NCI-H524 (cell line): ENCODE results near the gene PON3.
A peak's percentile ranks its signal among the peaks of the same experiment; 100 is the strongest.

Source experiments
- DNase-seq, 2 experiments: peaks; one replicate each; lab custom pipeline; 2025; lab: John Stamatoyannopoulos, UW

Gene PON3

DNA sequence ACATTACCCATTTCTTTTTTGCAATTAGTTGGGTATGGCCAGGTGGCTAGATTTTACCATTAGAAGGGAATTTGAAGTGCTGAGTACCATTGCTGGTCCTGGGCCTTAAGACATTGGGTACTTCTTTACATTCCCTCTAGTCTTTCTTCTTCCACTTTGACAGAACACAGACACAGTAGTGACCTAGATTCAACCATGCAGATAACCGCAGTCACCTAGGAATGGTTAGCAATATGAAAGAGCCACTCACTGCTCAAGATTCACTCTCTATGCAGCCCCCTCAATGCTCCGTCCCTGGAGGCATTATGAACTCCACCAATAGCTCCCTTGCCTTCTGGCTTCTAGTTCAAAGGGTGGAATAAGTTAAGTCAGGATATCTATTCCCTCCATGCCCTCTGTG lies 55.7 kb downstream of the PON3 start:
- no peak for DNase-seq

DNA sequence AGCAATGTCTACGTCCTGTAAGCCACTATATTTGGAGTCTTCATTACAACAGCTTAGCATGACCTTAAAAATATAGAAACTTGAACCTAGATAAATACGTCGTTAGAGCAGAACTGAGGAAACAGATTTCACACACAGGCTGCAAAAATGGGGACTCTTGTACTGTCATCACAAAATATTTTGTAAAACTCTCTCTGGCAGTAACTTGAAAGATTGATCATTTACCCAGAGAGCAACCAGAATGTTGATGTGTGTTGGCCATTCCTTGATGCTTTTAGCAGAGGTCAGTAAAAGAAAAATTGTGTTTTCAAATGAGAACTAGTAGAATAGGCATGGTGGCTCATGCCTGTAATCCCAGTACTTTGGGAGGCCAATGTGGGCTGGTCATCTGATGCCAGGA lies 57.3 kb downstream of the PON3 start:
- DNase-seq = no peak

DNA sequence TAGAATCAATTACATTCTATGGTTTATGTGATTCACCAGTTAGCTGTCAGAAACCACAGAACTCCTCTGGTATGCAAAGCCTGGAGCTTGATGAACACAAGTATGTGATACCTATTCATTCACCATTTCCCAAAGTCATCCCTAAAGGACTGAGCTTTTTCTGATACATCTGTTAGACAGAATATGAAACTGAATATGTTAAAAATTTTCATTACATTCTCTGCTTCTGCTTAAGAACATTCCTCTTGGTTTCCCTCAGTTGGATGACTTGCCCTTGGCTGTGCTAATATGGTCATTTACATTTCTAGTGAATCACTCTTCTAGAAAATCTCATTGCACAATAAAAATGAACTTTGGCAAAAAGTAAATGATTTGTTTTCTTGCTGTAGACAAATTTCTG lies 61.1 kb downstream of the PON3 start:
- DNase-seq = no peak

DNA sequence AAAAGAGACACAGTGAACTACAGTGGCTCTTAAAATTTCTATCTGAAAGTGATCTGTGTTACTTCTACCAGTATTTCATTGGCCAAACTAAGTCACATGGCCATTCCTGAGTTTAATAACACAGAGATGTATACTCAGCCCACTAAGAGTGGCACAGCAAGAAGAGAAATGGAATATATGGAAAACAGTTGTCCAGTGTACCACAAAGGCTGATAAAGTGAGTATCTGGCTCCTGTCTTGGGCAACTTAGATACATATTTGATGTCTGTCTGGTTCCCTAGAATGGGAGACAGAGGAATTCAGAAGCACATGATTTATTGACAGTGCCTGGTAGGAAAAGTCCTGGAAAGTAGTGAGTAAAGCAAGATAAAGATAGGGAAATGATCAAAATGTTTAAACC lies 61.7 kb downstream of the PON3 start:
- no peak for DNase-seq

DNA sequence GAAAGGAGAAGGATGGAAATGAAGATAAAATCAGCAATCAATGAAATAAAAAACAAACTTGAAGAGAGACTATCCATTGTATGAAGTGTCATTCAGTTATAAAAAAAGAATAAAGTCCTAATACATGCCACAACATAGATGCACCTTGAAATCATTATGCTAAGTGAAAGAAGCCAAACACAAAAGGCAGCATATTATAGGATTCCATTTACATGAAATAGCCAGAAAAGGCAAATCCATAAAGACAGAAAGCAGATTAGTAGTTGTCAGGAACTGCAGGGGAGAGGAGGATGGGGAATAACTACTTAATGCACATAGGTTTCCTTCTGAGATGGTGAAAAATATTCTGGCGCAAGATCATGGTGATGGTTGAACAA lies 65.2 kb downstream of the PON3 start:
- DNase-seq = no peak

DNA sequence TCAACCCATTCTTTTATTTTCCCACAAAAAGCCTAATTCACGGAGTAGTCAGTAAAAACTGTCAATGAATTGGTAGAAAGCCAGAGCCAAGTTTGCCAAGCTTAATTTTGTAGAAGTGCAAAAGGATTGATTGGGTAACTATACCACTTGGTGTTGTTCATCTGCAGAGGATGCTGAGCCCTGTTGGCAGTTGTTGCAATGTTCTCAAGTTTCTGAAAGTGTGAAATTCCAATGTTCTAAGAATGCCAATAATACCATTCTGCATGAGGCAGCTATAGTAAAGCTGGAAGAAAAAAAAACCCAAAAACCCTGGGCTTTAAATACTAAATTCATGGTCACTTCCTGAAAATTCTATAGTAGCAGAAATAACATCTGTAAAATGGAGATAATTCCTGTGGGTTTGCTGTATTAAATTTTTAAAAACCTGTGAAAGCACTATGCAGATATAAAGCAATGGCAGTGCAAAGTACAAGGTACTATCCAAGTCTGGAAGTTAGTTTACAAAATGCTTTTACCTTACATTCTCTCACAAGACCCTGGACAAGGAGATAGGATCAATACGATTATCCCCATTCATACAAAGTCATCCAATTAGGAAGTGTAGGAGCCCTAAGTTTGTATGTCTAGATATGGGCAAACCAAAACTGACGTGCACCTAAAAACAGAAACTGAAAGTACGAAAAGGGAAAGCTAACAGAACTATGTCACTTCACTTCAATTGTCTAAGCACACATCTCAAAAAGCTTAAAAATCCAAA lies 65.8 kb downstream of the PON3 start:
- no peak for DNase-seq

DNA sequence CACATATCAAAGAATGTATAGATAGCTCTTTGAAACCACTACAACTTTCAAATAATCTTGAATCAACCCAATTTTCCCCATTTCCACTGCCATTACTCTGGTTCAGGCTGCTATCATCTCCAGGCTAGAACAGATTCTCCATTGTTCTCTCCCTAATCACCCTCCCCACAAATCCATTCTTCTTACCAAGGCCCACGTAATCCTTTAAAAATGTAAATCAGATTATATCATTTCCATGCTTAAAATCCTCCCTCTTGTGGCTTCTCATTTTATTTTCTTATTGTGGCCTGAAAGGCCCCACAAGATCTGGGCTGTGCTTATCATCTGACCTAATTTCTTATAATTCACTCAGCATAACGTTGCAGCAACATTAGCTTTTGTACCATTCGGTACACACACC lies 68.8 kb downstream of the PON3 start:
- DNase-seq = no peak

DNA sequence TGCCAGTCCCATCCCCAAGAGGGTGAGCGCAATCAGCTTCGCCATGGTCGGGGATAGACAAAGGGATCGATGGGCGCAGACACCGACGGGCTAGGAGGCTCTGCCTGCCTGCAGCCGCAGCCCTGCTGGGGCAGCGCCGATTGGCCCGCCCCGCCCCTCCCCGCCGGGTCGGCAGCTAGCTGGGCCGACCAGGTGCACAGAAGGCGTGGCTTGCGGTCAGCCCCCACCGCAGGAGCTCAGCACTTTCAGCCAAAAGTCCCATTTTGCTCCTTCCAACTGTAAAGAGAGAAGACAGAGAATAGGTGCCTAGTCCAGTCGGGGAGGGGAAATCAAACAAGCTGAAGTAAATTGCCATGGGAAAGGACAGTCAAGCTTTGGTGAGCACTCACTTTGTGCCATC lies 71.7 kb downstream of the PON3 start, which contains the start of gene PON1:
PON1 (minus strand) TSS at position 102 of the 400 bp plus-strand sequence; CDS start at position 45, 57 bp downstream.
- no peak for DNase-seq

DNA sequence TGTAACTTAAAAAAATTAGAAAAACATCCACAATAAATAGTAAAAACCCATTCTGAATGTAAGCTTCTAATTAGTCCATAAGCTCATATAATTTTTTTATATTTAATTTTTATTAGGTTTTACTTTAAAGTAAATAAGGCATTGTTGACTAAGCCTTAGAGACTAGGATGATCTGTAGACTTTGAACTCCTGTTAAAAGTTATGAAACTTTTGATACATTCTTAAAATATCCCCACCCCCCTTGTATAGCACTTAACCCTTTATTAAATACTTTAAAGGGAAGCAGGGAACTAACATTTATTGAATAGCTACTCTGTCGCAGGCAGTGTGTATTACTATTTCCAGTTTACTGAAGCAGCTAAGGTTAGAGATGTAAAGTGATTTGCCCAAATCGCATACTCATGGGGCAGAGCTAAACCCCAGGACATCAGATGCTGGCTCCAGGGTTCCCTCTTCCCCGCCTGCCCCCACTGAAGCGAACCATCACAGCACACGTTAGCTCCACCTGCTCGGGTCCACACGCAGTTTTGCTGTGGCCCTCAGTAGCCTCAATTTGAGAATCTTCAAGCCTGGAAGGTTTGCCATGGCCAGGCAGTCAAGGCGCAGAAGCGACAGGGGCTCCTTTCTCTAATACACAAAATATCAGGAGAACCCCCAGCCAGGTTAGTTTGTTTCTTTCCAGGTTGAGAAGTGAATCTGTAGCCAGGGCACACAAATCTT lies 72.6 kb downstream of the PON3 start:
- DNase-seq = no peak

DNA sequence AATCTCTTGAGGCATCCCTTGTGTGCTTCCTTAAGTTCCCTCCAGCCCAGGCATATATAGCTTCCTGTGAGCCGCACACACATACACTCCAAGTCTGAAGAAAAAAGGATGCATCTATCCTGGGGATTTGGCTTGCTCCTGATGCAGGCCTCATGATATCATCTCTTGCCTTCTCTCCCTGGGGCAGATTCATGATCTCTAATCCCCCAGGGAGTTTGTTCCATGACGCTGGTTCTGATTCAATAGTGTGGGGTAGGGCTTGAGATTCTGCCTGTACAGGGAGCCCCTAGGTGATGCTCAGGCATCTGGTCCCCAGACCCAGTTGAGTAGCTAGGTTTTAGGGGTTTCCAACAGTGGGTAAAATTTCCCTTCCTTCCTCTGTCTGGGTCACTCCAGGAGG lies 73.3 kb downstream of the PON3 start:
- no peak for DNase-seq

DNA sequence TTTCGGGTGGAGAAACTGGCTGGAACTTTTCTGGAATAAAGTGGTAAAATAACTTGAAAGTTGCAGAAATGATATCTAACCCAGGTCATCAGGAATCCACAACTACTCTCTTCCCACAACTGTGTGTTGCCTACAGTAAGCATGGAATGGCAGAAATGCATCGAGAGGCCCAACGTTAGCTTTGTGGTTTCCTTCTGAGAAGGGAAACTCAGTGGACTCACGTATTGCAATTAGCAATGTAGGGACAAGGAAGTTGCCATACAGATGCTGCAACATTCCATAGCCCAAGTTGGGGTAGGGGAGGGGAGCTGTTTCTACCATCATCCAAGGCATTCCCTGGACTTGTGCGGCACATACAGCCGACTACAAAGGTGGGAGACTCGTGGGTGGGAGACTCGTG lies 73.8 kb downstream of the PON3 start:
- no peak for DNase-seq

DNA sequence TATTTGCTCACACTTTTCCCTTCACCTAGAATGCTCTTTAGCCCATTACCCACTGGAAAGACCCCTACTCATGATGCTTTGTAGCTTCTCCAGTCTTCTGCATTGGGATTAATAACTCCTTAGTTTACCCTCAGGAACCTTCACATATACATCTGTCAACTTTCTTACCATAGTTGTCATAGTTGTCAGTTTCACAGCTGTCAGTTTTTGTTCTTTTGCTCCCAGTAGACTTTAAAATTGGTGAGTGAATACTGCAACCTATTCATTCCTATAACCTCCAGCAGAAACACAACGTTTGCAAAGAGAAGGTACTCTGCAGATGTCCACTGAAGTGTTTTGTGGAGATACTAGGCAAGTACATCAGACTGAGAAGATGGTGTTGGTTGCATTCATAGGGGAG lies 74.5 kb downstream of the PON3 start:
- no peak for DNase-seq

DNA sequence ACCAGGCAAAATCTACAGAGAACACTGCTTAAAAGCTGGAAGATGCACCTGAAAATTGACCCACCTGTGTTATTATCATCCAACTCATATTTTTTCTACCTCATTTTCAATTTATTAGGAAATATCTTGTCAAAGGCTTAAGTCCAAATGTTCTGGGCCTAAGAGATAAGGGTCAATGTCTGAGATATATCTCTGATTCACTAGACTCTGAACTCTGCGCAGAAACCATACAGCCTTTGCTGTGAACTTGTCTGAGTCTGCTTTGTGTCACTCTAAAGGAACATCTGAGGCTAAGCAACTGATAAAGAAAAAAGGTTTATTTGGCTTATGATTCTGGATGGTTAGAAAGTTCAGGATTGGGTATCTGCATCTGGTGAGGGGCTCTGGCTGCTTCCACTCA lies 75.5 kb downstream of the PON3 start:
- no peak for DNase-seq

DNA sequence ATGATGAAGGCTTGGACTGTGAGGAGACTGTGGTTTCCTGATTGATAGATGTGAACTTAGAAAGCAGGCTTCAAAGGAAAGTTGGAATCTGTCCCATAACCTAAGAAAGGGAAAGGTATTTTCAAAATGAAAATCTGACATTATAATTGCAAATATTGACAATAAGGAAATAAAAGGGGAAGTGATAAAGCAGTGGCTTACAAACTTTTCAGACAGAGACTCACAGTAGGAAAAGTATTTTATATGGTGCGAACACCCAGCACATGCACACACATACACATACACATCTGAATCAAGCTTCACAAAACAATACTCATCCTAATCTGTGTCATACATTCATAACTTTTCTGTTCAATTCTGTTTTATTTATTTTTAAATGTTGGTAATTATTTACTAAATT lies 76.6 kb downstream of the PON3 start:
- no peak for DNase-seq

DNA sequence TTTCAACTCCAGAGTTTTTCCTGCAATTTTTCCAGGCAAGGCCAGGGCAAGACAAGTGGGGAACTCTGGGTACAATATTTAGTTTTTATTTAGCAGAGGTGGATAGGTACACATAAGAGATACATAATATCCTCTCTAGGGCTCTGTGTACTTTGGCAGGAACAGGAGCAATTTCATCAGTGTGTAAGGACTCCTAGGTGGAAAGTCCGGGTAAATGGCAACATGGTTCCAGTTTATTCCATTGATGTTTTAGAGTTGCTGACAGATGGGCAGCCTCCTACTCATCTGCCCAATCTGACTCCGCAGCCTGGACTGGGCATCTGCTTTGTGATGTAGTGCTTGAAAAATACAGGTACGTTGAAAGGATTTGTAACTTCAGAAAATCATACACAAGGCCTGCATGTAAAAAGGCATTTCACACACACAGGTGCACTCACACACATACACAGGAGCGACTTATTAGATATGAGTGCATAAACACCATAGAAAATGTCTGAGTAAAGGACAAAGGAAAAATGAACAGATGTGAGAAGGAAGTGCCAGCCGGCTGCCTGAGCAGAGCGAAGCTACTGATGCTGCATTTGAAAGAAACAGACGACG lies 77.6 kb downstream of the PON3 start:
- peak; percentile 50 to 77 for DNase-seq

DNA sequence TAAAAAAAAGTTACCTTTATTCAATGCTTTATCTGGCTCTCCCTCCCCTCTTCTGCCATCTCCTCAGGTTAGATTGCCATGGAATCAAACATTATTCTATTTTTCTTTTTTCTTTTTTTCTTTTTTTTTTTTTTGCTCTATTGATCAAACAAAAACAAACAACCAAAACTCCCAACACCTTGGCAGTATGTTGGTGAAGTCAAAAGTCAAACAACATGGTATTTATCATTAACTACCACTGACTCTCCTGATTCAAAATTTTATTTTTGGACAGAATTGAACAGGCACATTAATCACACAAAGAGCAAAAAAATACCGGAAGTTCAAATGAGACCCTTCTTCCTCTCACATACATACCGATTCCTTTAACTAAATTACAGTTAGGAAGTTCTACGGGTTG lies 78.2 kb downstream of the PON3 start:
- DNase-seq = no peak

DNA sequence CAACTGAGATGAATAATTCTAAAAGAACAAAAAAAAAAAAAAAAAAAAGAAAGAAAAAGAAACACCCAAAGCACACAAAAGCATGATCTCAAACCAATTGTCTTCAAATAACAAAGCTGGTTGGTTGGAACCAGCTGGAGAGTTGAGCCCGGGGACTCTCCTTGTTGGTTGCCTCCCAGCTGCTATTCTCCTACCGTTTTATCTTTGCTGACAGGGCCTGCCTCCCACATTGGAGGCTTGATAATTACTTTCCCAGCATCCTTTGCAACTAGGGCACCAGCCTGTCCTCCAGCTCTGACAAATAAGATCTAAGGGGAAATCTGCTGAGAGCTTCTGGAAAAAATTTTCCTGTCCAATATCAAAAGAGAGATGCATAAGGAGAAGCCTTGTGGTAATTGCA lies 78.6 kb downstream of the PON3 start:
- DNase-seq = peak in 1 of 2 experiments; percentile 25

DNA sequence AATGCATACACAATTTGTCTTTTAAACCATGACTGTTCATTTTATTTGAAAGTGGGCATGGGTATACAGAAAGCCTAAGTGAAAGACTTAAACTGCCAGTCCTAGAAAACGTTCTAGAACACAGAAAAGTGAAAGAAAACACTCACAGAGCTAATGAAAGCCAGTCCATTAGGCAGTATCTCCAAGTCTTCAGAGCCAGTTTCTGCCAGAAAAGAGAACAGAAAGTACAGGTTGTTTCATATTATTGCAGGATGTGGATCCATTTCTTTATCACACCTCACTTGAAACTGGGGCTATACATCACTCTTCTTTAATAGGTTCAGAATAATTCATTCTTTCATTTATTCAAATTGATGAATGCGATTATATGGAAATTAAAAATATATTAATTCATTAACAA lies 79.6 kb downstream of the PON3 start:
- no peak for DNase-seq

DNA sequence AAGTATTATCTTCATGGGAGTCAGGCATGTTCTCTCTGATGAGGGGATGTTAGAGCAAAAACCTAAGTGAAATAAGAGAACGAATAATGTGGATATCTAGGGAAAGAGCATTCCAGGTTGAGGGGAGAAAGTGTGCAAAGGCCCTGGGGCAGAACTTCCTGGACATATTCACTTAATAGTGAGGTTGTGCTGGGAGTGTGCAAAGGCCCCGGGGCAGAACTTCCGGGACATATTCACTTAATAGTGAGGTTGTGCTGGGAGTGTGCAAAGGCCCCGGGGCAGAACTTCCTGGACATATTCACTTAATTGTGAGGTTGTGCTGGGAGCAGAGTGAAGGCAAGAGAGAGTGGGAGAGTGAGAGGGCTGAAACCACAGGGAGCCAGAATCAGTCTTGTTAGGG lies 83.6 kb downstream of the PON3 start:
- no peak for DNase-seq

DNA sequence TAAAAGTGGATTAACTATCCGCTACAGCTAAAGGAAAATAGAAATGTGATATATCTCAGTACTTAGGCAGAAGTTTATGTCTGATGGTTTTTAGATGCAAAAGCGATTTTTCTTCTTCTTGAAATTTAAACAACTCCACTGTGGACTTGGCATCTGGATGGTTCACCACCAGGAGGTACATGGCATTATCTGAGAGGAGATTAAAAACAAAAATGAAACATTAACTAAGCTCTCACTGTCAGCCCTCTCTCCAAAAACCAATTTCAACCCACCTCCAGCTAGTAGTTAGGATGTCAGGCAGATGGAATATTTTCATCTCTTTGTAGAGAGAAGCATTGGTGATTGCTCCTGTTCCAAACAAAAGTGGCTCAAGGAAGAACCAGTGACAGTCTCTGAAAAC lies 84.8 kb downstream of the PON3 start:
- DNase-seq = no peak

DNA sequence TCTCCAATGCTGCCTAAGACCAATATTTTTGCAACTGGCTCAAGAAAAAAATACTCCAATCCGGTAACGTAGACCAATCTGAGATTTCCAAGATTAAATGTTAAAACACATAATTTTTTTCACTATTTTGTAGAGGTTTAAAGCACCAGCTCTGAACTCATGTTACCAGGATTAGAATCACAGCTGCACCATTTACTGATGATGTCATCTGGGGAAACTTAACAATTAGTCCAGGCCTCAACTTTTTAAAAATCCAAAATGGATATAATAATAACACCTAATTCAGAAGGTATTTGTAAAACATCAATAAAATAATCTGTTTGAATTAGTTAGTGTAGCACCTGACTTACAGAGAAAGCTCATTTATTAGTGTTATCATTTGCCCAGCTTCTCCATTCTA lies 86.2 kb downstream of the PON3 start:
- no peak for DNase-seq
